ENCODE data around the gene NUP133.

The NUP133 gene

GRCh38 chr1:229535230-229535629 lies 27.1 kb upstream of the NUP133 start:
- H3K9me2 ChIP-seq (replicated peaks; ENCODE audit: control insufficient read depth, low read length), result no peaks in the 10 kb centered on the region
- no peaks in the 10 kb centered on the region for H3K4me1 ChIP-seq (ENCODE audit: control insufficient read depth, low read length)
- no peak overlapping the region for H3K4me2 ChIP-seq (ENCODE audit: low read length)
- no peaks in the 10 kb centered on the region for H4K20me1 ChIP-seq (ENCODE audit: control insufficient read depth, insufficient read depth, low read depth, low read length)
- TF ChIP-seq, protein P1, sequence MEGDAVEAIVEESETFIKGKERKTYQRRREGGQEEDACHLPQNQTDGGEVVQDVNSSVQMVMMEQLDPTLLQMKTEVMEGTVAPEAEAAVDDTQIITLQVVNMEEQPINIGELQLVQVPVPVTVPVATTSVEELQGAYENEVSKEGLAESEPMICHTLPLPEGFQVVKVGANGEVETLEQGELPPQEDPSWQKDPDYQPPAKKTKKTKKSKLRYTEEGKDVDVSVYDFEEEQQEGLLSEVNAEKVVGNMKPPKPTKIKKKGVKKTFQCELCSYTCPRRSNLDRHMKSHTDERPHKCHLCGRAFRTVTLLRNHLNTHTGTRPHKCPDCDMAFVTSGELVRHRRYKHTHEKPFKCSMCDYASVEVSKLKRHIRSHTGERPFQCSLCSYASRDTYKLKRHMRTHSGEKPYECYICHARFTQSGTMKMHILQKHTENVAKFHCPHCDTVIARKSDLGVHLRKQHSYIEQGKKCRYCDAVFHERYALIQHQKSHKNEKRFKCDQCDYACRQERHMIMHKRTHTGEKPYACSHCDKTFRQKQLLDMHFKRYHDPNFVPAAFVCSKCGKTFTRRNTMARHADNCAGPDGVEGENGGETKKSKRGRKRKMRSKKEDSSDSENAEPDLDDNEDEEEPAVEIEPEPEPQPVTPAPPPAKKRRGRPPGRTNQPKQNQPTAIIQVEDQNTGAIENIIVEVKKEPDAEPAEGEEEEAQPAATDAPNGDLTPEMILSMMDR (IDR thresholded peaks at IDR 0.05; ENCODE audit: low read depth, low read length, poor library complexity, severe bottlenecking), result no peak
- no peak for TF ChIP-seq EZH2phosphoT487 (IDR thresholded peaks at IDR 0.05; ENCODE audit: borderline replicate concordance, low read length)
- peaks cover 58% of the 10 kb centered on the region for H3K36me3 ChIP-seq (ENCODE audit: control insufficient read depth, low read length)
- no peaks in the 10 kb centered on the region for H3K9me3 ChIP-seq (ENCODE audit: control insufficient read depth, insufficient read depth, low read length)
- no peak overlapping the region for H3K4me3 ChIP-seq (ENCODE audit: low read length)
- H3K27ac ChIP-seq (ENCODE audit: low read depth, low read length), result no peak overlapping the region
- H3K79me2 ChIP-seq (ENCODE audit: control insufficient read depth, low read length), result no peaks in the 10 kb centered on the region
- H3F3A ChIP-seq (ENCODE audit: control insufficient read depth, insufficient read depth), result peaks cover 1% of the 10 kb centered on the region; the same call in 1 of the 2 replicates
- no peaks in the 10 kb centered on the region for H3K27me3 ChIP-seq (ENCODE audit: control insufficient read depth, low read length)

GRCh38 chr1:229531326-229531725 lies 23.2 kb upstream of the NUP133 start:
- Histone ChIP-seq H3F3A (ENCODE audit: control insufficient read depth, insufficient read depth) (no peaks in the 10 kb centered on the region), H3K79me2 (ENCODE audit: control insufficient read depth, low read length) (no peaks in the 10 kb centered on the region), H3K27me3 (ENCODE audit: control insufficient read depth, low read length) (no peaks in the 10 kb centered on the region), H3K4me1 (ENCODE audit: control insufficient read depth, low read length) (no peaks in the 10 kb centered on the region), H3K9me3 (ENCODE audit: control insufficient read depth, insufficient read depth, low read length) (no peaks in the 10 kb centered on the region), H3K9me2 (replicated peaks; ENCODE audit: control insufficient read depth, low read length) (no peaks in the 10 kb centered on the region), H3K27ac (ENCODE audit: low read depth, low read length) (no peak overlapping the region), H3K4me3 (ENCODE audit: low read length) (no peak overlapping the region), H3K4me2 (ENCODE audit: low read length) (no peak overlapping the region), H3K36me3 (ENCODE audit: control insufficient read depth, low read length) (peaks cover 49% of the 10 kb centered on the region), H4K20me1 (ENCODE audit: control insufficient read depth, insufficient read depth, low read depth, low read length) (no peaks in the 10 kb centered on the region)
- TF ChIP-seq EZH2phosphoT487 (IDR thresholded peaks at IDR 0.05; ENCODE audit: borderline replicate concordance, low read length), result no peak
- TF ChIP-seq, protein P1 (IDR thresholded peaks at IDR 0.05; ENCODE audit: low read depth, low read length, poor library complexity, severe bottlenecking), result no peak

DNA sequence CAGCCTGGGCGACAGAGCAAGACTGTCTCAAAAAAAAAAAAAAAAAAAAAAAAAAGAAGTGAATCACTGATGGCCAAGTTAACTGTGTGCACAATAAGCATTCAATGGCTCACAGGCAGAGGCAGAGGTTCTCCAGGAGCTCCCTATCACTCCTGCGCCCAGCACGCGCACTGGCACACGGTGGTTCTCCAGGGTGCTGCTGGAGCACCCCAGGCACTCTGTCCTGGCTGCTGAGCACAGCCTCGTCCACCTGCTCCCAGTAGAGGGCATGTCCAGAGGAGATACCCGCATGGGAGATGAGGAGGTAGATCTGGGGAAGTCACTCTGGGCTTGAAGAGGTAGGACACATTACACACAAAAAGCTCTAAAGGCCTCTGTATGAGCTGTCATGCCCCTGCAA lies 21.5 kb upstream of the NUP133 start:
- Histone ChIP-seq H4K20me1 (ENCODE audit: control insufficient read depth, insufficient read depth, low read depth, low read length) (no peaks in the 10 kb centered on the region), H3K36me3 (ENCODE audit: control insufficient read depth, low read length) (peaks cover 52% of the 10 kb centered on the region), H3K79me2 (ENCODE audit: control insufficient read depth, low read length) (no peaks in the 10 kb centered on the region), H3K4me2 (ENCODE audit: low read length) (no peak overlapping the region), H3F3A (ENCODE audit: control insufficient read depth, insufficient read depth) (no peaks in the 10 kb centered on the region), H3K27ac (ENCODE audit: low read depth, low read length) (no peak overlapping the region), H3K9me2 (replicated peaks; ENCODE audit: control insufficient read depth, low read length) (no peaks in the 10 kb centered on the region), H3K4me1 (ENCODE audit: control insufficient read depth, low read length) (no peaks in the 10 kb centered on the region), H3K4me3 (ENCODE audit: low read length) (no peak overlapping the region), H3K9me3 (ENCODE audit: control insufficient read depth, insufficient read depth, low read length) (no peaks in the 10 kb centered on the region), H3K27me3 (ENCODE audit: control insufficient read depth, low read length) (no peaks in the 10 kb centered on the region)
- TF ChIP-seq EZH2phosphoT487 (IDR thresholded peaks at IDR 0.05; ENCODE audit: borderline replicate concordance, low read length), result no peak

DNA sequence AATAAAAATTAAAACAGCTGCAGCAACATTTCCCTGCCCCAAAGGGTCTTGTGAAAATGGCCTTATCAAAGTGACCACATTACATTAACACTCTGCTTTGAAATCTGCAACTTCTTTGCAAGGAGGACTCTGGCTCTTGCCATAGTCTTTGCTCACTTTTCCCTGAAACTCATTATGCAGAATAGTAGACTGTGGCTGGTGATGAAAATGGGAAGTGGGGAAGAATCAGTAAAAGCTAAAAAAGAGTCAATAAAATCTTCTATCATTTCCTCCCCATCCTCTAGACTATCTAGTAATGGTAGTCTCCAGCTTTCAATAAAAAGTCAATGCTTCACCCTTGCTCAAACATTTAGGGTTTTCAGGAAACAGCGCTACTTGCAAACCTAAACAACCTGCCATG lies 18.6 kb upstream of the NUP133 start:
- H3K27ac ChIP-seq (ENCODE audit: low read depth, low read length), result no peak overlapping the region
- H3K4me2 ChIP-seq (ENCODE audit: low read length), result no peak overlapping the region
- no peaks in the 10 kb centered on the region for H4K20me1 ChIP-seq (ENCODE audit: control insufficient read depth, insufficient read depth, low read depth, low read length)
- no peaks in the 10 kb centered on the region for H3K9me2 ChIP-seq (replicated peaks; ENCODE audit: control insufficient read depth, low read length)
- peaks cover 48% of the 10 kb centered on the region for H3K36me3 ChIP-seq (ENCODE audit: control insufficient read depth, low read length)
- H3K4me1 ChIP-seq (ENCODE audit: control insufficient read depth, low read length), result no peaks in the 10 kb centered on the region
- no peaks in the 10 kb centered on the region for H3K79me2 ChIP-seq (ENCODE audit: control insufficient read depth, low read length)
- TF ChIP-seq EZH2phosphoT487 (IDR thresholded peaks at IDR 0.05; ENCODE audit: borderline replicate concordance, low read length), result no peak
- TF ChIP-seq, protein P1 (IDR thresholded peaks at IDR 0.05; ENCODE audit: low read depth, low read length, poor library complexity, severe bottlenecking), result no peak
- H3F3A ChIP-seq (ENCODE audit: control insufficient read depth, insufficient read depth), result no peaks in the 10 kb centered on the region
- H3K4me3 ChIP-seq (ENCODE audit: low read length), result no peak overlapping the region
- no peaks in the 10 kb centered on the region for H3K9me3 ChIP-seq (ENCODE audit: control insufficient read depth, insufficient read depth, low read length)
- no peaks in the 10 kb centered on the region for H3K27me3 ChIP-seq (ENCODE audit: control insufficient read depth, low read length)

Measured in DOHH2 (cell line).